HG03342 (cell line): ENCODE measurements around the gene ALAD.
"Not testable (repeated sequence)": the region's sequence is repeated elsewhere in the genome, so short reads cannot be mapped to it uniquely, and the experiment has no call there.

Experiments used
- ATAC-seq: cut with Tn5 transposase; IDR thresholded peaks from one replicate; pipeline ENCODE4 v1.9.1; 2021; ENCODE audit warnings: mild to moderate bottlenecking, moderate library complexity; ENCODE audit not compliant: unreplicated experiment

ALAD gene

GRCh38 chr9:113401027-113401792, at the start of gene ALAD:
TSS of gene ALAD (minus strand) at chr9:113401284. CDS start at chr9:113393559, 7,725 bp downstream.
- ATAC-seq, result peak; percentile 98

DNA sequence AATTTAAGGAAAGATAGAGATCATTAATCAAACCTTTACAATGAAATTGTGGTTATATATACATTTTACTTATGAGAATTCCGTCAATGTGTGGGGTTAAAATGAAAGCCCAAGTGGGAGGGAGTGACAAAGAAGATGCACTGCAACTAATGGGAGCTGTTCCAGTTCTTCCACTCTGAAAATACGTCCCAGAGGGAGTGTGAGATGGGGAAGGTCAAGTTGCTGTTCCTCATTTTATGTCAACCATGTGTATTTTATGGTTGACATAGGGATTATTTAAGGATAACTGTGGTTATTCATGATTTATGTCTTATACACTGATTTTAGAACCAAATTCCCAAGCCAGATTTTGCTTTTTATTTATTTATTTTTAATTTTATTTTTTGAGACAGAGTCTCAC, 48.3 kb upstream of the ALAD start:
- ATAC-seq, result no peak

- ATAC-seq, result no peak
Observed at GRCh38 chr9:113446323-113446740, 45.2 kb upstream of the ALAD start.

DNA sequence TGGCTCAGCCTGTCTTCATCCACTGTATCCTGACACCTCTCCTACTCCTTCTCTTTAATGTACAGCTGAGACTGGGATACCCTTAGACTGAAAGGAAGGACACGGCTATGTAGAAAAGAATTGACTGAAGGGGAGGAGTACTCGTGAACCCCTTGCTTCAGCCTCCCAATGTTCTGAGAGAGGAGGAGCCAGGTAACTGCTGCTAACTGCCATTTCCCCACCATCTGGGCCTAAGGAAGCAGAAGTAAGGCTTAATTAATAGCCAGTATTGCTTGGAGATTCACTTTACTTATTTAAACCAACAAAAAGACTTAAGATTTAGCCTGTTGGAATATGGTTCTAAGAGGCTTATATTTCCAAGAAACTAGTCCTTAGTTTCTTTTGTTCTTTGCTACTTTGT, 43.7 kb upstream of the ALAD start:
- no peak for ATAC-seq

DNA sequence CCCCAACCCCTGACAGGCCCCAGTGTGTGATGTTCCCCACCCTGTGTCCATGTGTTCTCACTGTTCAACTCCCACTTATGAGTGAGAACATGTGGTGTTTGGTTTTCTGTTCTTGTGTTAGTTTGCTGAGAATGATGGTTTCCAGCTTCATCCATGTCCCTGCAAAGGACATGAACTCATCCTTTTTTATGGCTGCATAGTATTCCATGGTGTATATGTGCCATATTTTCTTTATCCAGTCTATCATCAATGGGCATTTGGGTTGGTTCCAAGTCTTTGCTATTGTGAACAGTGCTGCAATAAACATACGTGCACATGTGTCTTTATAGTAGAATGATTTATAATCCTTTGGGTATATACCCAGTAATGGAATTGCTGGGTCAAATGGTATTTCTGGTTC, 36.6 kb upstream of the ALAD start:
- ATAC-seq, result not testable (repeated sequence)

DNA sequence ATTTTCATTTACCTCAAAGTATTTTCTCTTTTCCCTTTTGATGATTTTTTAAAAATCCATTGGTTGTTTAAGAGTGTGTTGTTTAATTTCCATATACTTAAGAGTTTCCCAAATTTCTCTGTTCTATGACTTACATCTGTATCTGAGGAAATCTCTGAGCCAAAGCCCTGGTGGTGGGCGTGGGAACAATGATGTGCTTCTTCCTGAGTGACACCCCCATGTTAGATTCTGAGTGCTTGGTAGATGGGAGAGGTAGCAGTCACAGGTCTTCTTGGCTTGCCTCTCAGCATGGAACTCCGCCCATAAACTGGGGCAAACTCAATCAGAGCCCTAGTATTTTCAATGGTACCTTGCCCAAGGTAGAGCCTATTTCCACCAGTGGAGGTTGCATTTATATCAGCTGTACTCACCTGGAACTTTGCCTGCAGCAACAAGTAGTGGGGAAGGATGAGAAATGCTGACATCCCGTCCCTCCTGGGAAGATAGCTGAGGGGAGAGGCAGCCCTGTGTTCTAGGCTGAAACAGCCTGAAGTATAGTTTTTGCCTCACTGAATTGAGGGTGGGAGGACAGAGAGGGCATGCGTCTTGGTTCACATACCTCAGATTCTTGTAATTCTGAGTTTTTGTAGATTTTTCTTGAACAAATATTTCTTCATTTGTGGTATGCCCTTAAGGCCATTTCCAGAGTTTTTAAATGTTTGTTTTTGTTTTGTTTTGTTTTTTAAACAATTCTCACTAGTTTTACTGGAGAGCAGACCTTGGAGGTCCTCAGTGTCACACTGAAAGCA, 35.8 kb upstream of the ALAD start:
- ATAC-seq, result no peak

DNA sequence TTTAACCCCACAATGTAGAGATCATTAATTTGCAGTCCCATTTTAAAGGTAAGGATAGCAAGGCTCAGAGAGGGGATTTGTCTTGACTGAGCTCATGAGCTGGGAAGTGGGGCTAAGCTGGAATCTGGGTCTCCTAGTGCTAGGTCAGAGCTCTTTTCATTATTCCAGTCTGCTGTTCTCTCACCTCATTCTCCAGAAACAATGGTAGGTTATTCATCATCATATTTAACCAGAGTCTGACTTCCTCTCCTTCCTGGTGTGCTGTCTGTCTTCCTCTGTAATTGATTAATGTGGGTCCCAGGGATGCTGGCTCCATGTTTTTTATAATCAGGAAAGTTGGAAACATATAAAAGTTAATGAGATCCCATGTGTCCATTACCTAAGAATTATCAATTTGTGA, 30.1 kb upstream of the ALAD start:
- no peak for ATAC-seq

GRCh38 chr9:113428062-113428615, 27.1 kb upstream of the ALAD start:
- ATAC-seq, result peak; percentile 47

GRCh38 chr9:113427629-113428028, 26.5 kb upstream of the ALAD start:
- ATAC-seq, result no peak

DNA sequence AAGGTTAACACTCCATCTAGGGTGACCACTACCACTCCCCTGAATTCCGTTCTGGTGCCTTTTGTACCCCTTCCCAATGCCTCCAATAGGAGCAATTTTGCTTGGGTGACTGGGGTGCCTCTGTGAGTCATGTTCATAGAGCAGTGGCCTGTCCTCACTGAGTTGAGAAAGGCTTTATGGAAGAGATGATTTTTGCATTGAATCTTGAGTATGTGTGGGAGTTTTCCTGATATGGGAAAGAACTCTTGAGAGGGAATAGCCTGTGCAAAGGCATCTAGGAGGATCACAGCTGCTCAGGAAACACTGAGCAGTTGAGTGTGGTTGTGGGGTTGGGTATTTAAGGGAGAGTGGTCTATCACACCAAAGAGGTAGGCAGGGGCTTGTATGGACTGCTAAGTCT, 25.6 kb upstream of the ALAD start:
- ATAC-seq, result no peak

DNA sequence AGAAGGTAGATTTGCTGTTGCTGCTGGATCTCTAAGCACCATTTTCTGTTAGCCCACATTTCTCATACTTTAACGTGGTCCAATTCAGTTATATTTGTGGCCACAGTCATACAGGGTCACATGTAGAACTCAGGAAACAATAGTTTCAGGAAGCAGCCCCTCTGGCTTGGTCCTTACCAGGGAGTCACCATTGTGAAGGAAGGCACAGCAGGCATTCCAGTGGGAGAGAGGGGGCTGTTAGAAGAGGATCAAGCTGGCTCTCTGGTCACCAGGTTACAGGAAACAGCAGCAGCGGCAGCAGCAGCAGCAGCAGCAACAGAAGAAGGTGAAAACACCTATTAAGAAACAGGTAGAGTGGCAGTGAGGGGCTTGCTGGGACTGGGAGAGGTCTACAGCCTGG, 24.0 kb upstream of the ALAD start:
- no peak for ATAC-seq

DNA sequence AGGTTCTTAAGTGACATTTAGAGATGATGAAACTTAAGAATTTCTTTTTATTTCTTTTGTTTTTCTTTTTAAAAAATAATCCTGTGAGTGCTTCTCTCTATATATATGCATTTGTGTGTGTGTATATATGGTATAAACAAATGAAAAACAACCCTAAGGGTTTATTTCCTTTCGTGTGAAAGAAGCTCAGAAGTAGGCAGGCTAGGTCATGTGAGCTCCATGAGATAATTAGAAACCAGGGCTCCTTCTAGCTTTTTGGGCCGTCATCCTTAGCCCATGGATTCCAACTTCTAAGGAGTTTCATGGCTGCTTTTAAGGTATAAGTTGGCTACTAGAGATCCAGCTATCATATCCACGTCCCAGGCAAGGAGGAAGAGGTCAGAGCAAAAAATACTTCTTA, 20.6 kb upstream of the ALAD start:
- ATAC-seq, result no peak

- no peak for ATAC-seq
Observed at GRCh38 chr9:113417370-113417769, 16.3 kb upstream of the ALAD start.

DNA sequence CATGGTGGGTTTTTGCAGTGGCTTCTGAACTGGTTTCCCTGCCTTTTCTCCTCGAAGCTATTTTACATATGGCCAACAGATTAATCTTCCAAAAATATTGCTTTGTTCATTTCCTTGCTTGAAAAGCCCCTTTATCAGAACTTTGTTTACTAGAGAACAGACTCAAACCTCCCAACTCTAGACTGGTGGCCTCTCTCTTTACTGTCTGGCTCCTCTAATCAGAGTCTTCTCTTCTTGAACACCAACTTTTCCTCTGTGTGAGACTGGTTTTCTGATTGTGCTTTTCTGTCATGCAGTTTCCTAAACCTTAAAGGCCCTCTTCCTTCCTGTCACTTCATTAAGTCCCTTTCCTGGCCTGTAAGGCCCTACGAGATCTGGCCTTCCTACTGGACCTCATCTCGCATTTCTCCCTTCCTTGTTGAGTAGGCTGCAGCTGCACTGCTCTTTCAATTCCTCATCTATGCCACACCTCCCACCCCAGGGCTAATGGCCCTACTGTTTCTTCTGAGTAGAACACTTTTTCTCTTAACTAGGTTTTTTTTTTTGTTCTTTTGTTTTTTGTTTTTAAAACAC, 15.2 kb upstream of the ALAD start:
- peak; percentile 94 for ATAC-seq

- ATAC-seq, result peak; percentile 94
Observed at GRCh38 chr9:113410207-113410864, 9.3 kb upstream of the ALAD start, which contains the start of the genes C9orf43 and POLE3. TSS of gene C9orf43 (plus strand) at chr9:113410747. CDS start at chr9:113413494, 2,747 bp downstream. TSS of gene POLE3 (minus strand) at chr9:113410675. CDS start at chr9:113410293, 382 bp downstream.

- peak; percentile 1 for ATAC-seq
Observed at GRCh38 chr9:113409883-113410206, 8.8 kb upstream of the ALAD start.

DNA sequence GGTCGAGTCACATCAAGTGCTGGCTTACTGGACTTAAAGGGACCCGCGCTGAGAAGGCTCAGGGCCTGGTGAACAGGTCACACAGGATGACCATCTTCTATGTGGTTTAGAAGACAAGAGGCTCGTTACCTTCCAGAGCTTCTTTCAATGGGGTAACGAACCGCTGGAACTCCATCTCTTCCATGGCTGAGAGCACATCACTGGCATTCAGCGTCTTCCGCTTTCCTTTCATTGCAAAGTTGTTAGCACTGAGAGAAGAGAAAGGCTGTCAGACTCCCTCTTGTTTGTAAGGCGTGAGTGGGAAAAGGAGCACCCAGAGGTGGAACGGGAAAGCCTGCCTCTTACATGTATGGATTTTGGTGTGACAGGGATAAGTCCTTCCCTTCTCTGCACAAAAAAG, 8.4 kb upstream of the ALAD start:
- no peak for ATAC-seq

DNA sequence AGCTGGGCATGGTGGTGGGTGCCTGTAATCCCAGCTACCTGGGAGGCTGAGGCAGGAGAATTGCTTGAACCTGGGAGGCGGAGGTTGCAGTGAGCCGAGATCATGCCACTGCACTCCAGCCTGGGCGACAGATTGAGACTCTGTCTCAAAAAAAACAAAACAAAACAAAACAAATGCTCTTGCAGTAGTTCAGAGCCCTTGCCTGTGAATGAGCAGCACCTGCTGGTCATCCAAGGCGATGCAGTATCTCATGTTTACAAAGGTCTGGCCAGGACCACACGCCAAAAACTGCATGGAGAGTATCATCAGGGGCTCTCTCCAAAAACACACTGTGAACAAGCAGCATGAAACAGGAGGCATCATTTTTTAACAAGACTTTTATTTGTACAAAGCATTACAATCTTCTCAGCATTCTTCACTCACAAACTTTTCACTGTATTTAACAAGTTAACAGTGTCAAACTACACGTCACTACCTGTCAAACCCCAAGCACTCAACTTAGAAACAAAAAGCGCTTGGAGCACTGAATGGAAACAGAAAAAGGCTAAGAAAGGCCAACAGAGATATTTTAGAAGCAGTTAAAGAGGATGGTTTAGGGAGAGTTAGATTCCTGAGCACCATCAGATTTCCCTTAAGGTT, 5.9 kb upstream of the ALAD start:
- peak; percentile 38 for ATAC-seq

DNA sequence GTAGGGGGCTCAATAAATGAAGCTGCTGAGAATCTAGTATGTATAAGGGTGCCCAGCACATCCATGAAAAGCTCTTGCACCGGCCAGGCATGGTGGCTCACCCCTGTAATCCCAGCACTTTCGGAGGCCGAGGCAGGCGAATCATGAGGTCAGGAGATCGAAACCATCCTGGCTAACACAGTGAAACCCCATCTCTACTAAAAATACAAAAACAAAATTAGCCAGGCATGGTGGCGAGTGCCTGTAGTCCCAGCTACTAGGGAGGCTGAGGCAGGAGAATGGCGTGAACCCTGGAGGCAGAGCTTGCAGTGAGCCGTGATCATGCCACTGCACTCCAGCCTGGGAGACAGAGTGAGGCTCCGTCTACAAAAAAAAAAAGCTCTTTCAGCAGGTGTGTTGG, 5.3 kb upstream of the ALAD start:
- not testable (repeated sequence) for ATAC-seq

GRCh38 chr9:113403646-113404045, 2.6 kb upstream of the ALAD start:
- ATAC-seq, result no peak
